ENCODE measurements around the gene DLAT.
A peak's percentile ranks its signal among the peaks of the same experiment; 100 is the strongest.
"Not testable (repeated sequence)": the region's sequence is repeated elsewhere in the genome, so short reads cannot be mapped to it uniquely, and the experiment has no call there.

DLAT gene

DNA sequence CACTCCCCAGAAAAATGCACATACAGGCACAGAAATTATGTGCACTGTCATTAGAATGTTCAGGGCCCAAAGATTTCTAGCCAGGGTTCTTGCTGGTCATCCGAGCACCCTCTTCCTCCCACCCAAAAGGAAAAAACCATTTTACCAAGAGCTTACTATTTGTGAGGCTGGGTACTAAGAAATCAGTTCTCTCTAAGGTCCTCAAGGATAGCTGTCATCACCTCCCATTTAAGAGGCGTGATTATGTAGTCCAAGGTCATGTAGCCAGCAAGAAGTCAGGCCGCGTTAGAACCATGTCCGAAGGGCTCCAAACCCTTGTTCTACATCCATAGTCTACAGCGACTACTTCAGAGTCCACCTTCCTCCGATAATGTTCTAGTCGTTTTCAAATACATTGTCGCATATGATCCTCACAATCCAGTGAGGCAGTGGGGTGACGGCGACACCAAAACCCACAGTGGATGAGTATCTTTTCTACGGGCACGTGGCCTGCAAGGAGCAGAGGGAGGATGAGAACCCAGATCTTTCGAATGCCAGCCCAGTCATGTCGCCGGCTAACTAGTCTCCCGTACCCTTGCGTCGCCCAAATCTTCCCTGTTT, 60.7 kb downstream of the DLAT start:
- DNase-seq (ENCODE audit: insufficient read length, low spot score) = peak; percentile 23

GRCh38 chr11:112086422-112087191, 61.4 kb downstream of the DLAT start, which contains the start of the genes SDHD and TIMM8B:
Gene SDHD, plus strand, starts transcription at chr11:112086873. Its CDS starts 35 bp downstream, at chr11:112086908.
Gene TIMM8B, minus strand, starts transcription at chr11:112086756. Its CDS starts 33 bp downstream, at chr11:112086723.
- FAIRE-seq (peak; percentile 99), DNase-seq (ENCODE audit: insufficient read length, low spot score) (peak; percentile 79)
- peak; percentile 88 for TF ChIP-seq POLR2A (IDR thresholded peaks at IDR 0.05; ENCODE audit: low read depth, low read length)
- TF ChIP-seq POU2F2 (IDR thresholded peaks at IDR 0.05; ENCODE audit: low read depth, low read length) = peak; percentile 41; the same call in 1 of the 2 replicates
- TF ChIP-seq SPI1 (IDR thresholded peaks at IDR 0.05; ENCODE audit: low read depth, low read length) = peak; percentile 83
- peak; percentile 89 for TF ChIP-seq TAF1 (IDR thresholded peaks at IDR 0.05; ENCODE audit: low read depth, low read length)
- TF ChIP-seq PAX5 (IDR thresholded peaks at IDR 0.05; ENCODE audit: insufficient read depth, low read length, severe bottlenecking) = peak; percentile 59
- TF ChIP-seq POLR2AphosphoS5 (IDR thresholded peaks at IDR 0.05; ENCODE audit: low read depth, low read length) = peak; percentile 87

More for the DNA sequence above, 60.7 kb downstream of the DLAT start:
- TF ChIP-seq TAF1 (IDR thresholded peaks at IDR 0.05; ENCODE audit: low read depth, low read length) (no peak), POLR2AphosphoS5 (IDR thresholded peaks at IDR 0.05; ENCODE audit: low read depth, low read length) (0 out of 2 replicates have a peak, but pooled peaks have one; percentile 31)
- FAIRE-seq = no peak

- FAIRE-seq (no peak), DNase-seq (ENCODE audit: insufficient read length, low spot score) (no peak)
- no peak for TF ChIP-seq POLR2AphosphoS5 (IDR thresholded peaks at IDR 0.05; ENCODE audit: low read depth, low read length)
- no peak for TF ChIP-seq SPI1 (IDR thresholded peaks at IDR 0.05; ENCODE audit: low read depth, low read length)
- TF ChIP-seq POU2F2 (IDR thresholded peaks at IDR 0.05; ENCODE audit: low read depth, low read length) = no peak
- TF ChIP-seq PAX5 (IDR thresholded peaks at IDR 0.05; ENCODE audit: insufficient read depth, low read length, severe bottlenecking) = no peak
- TF ChIP-seq POLR2A (IDR thresholded peaks at IDR 0.05; ENCODE audit: low read depth, low read length) = no peak
- no peak for TF ChIP-seq TAF1 (IDR thresholded peaks at IDR 0.05; ENCODE audit: low read depth, low read length)
Observed at GRCh38 chr11:112087212-112087611, 62.0 kb downstream of the DLAT start.

DNA sequence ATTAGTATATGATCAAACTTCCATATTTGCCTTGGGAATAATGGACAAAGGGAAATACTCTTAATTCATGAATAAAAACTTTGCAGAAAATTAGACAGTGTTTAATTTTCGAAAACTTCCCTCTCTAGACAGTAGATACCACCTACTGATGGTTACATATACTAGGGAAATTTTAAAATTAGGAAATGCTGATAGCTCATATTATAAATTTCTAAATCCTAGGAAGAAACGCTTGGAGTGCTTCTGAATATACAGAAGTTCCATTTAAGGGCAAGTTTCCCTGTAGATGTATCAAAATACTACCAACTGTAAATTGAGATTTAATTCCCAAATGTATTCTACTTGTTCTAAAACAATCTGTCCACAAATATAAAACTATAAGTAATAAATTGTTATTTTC, 70.1 kb downstream of the DLAT start:
- not testable (repeated sequence) for FAIRE-seq; DNase-seq (ENCODE audit: insufficient read length, low spot score)

DNA sequence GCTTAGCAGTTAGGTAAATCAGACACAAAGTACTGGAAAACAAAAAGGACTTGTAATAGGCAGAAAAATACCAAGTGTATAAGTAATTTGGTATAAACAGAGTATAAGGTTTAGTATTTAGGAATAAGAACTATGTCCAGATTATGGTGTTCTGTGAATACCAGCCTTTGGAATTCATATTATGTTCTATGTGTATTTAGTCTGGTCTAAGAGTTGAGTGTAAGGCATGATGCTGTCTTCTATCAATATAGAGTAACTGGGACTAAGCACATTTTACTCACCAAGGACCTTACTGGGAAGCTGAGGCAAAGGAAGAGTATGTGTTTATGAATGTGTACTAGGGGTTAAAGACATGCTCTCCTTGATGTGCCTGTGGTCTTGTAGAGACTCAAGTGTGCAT, 71.0 kb downstream of the DLAT start:
- DNase-seq (ENCODE audit: insufficient read length, low spot score) (no peak), FAIRE-seq (no peak)
- no peak for TF ChIP-seq SPI1 (IDR thresholded peaks at IDR 0.05; ENCODE audit: low read depth, low read length)
- TF ChIP-seq POLR2AphosphoS5 (IDR thresholded peaks at IDR 0.05; ENCODE audit: low read depth, low read length) = no peak
- no peak for TF ChIP-seq POU2F2 (IDR thresholded peaks at IDR 0.05; ENCODE audit: low read depth, low read length)
- TF ChIP-seq TAF1 (IDR thresholded peaks at IDR 0.05; ENCODE audit: low read depth, low read length) = no peak
- no peak for TF ChIP-seq PAX5 (IDR thresholded peaks at IDR 0.05; ENCODE audit: insufficient read depth, low read length, severe bottlenecking)
- no peak for TF ChIP-seq POLR2A (IDR thresholded peaks at IDR 0.05; ENCODE audit: low read depth, low read length)

GRCh38 chr11:112097734-112098528, 72.7 kb downstream of the DLAT start:
- DNase-seq (ENCODE audit: insufficient read length, low spot score) (no peak), FAIRE-seq (no peak)
- TF ChIP-seq PAX5 (IDR thresholded peaks at IDR 0.05; ENCODE audit: insufficient read depth, low read length, severe bottlenecking) (no peak), POLR2AphosphoS5 (IDR thresholded peaks at IDR 0.05; ENCODE audit: low read depth, low read length) (no peak), POLR2A (IDR thresholded peaks at IDR 0.05; ENCODE audit: low read depth, low read length) (no peak), SPI1 (IDR thresholded peaks at IDR 0.05; ENCODE audit: low read depth, low read length) (no peak), TAF1 (IDR thresholded peaks at IDR 0.05; ENCODE audit: low read depth, low read length) (no peak), POU2F2 (IDR thresholded peaks at IDR 0.05; ENCODE audit: low read depth, low read length) (no peak)

- TF ChIP-seq POLR2A (IDR thresholded peaks at IDR 0.05; ENCODE audit: low read depth, low read length) (no peak), PAX5 (IDR thresholded peaks at IDR 0.05; ENCODE audit: insufficient read depth, low read length, severe bottlenecking) (no peak), SPI1 (IDR thresholded peaks at IDR 0.05; ENCODE audit: low read depth, low read length) (no peak), POU2F2 (IDR thresholded peaks at IDR 0.05; ENCODE audit: low read depth, low read length) (no peak), TAF1 (IDR thresholded peaks at IDR 0.05; ENCODE audit: low read depth, low read length) (no peak), POLR2AphosphoS5 (IDR thresholded peaks at IDR 0.05; ENCODE audit: low read depth, low read length) (no peak)
- DNase-seq (ENCODE audit: insufficient read length, low spot score) = no peak
- FAIRE-seq = no peak
Observed at GRCh38 chr11:112100462-112100861, 75.3 kb downstream of the DLAT start.

- FAIRE-seq (no peak), DNase-seq (ENCODE audit: insufficient read length, low spot score) (no peak)
- no peak for TF ChIP-seq PAX5 (IDR thresholded peaks at IDR 0.05; ENCODE audit: insufficient read depth, low read length, severe bottlenecking)
- TF ChIP-seq SPI1 (IDR thresholded peaks at IDR 0.05; ENCODE audit: low read depth, low read length) = no peak
- TF ChIP-seq POU2F2 (IDR thresholded peaks at IDR 0.05; ENCODE audit: low read depth, low read length) = no peak
- TF ChIP-seq TAF1 (IDR thresholded peaks at IDR 0.05; ENCODE audit: low read depth, low read length) = no peak
- TF ChIP-seq POLR2A (IDR thresholded peaks at IDR 0.05; ENCODE audit: low read depth, low read length) = no peak
- TF ChIP-seq POLR2AphosphoS5 (IDR thresholded peaks at IDR 0.05; ENCODE audit: low read depth, low read length) = no peak
Observed at GRCh38 chr11:112103446-112103845, 78.2 kb downstream of the DLAT start.

DNA sequence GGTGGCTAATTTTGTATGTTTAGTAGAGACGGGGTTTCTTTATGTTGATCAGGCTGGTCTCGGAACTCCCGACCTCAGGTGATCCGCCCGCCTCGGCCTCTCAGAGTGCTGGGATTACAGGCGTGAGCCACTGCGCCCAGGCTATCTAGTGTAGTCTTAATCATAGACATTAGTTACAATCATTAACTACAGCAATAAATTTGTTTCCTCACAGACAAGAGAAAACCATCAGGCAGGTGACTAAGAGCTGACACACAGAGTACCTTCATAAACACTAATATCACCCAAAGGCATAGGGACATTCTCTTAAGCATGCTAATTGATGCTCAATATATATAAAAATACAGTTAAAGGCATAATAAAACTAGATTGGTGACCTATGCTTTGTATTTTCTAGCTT, 80.9 kb downstream of the DLAT start:
- TF ChIP-seq POLR2A (IDR thresholded peaks at IDR 0.05; ENCODE audit: low read depth, low read length) (no peak), PAX5 (IDR thresholded peaks at IDR 0.05; ENCODE audit: insufficient read depth, low read length, severe bottlenecking) (no peak), TAF1 (IDR thresholded peaks at IDR 0.05; ENCODE audit: low read depth, low read length) (no peak), POLR2AphosphoS5 (IDR thresholded peaks at IDR 0.05; ENCODE audit: low read depth, low read length) (no peak), POU2F2 (IDR thresholded peaks at IDR 0.05; ENCODE audit: low read depth, low read length) (no peak), SPI1 (IDR thresholded peaks at IDR 0.05; ENCODE audit: low read depth, low read length) (no peak)
- DNase-seq (ENCODE audit: insufficient read length, low spot score) (no peak), FAIRE-seq (no peak)

All from GM12891 (cell line).